ENCODE results near the gene FAM9C. TPM values are rescaled to one million over a fixed set of nuclear protein-coding genes. Genes with fewer than 3 reads are reported as not detected.

The FAM9C gene
- total RNA-seq, 1 donor from 2014 or later = not detected

DNA sequence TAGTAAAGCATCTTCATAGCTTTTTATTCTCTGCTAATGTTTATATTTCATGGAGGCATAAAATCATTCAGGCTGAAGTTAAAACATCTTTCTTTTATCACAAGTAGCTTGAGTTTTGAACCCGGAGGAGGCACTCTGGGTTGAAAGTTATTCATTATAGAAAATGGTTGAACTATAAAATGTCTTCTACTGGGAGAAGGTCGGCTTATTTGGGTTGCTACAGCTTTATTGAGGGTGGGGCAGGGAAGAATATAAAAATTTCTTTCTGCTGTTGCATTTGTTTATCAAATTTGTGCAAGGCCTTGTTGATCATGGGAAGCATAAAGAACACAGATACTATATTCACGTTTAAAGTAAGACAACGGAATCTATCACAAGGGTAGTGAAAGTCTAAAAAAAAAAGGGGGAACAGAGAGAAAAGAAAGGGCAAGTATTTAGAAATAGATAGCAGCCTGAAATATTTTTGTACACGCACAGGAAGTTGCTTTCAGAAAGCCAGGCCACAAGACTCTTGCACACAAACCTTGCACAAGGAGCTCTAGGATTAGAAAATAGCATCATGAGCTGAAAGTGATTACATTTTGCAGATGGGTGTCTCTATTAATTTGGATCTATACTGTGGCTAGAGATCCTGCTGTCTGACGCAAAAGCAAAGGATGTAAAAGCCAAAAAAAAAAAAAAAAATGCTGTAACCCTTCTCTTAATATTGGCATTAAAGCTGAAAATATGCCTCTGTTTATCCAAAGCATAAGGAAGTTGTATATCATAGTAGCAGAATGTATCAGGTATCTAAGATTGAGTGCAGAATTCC lies 37.2 kb upstream of the FAM9C start:
- Mint-ChIP-seq H3K36me3 (ENCODE audit: unreplicated experiment) (no peaks in the 10 kb centered on the region), H3K9me3 (ENCODE audit: unreplicated experiment) (peaks cover 6% of the 10 kb centered on the region), H3K27me3 (ENCODE audit: unreplicated experiment) (no peaks in the 10 kb centered on the region), H3K4me1 (ENCODE audit: unreplicated experiment) (peaks cover 50% of the 10 kb centered on the region), H3K4me3 (ENCODE audit: unreplicated experiment) (no peak overlapping the region), H3K27ac (ENCODE audit: unreplicated experiment) (peak overlapping the region; percentile 15)
- DNase-seq (ENCODE audit: extremely low spot score, unreplicated experiment) = no peak
- TF ChIP-seq, protein P1, sequence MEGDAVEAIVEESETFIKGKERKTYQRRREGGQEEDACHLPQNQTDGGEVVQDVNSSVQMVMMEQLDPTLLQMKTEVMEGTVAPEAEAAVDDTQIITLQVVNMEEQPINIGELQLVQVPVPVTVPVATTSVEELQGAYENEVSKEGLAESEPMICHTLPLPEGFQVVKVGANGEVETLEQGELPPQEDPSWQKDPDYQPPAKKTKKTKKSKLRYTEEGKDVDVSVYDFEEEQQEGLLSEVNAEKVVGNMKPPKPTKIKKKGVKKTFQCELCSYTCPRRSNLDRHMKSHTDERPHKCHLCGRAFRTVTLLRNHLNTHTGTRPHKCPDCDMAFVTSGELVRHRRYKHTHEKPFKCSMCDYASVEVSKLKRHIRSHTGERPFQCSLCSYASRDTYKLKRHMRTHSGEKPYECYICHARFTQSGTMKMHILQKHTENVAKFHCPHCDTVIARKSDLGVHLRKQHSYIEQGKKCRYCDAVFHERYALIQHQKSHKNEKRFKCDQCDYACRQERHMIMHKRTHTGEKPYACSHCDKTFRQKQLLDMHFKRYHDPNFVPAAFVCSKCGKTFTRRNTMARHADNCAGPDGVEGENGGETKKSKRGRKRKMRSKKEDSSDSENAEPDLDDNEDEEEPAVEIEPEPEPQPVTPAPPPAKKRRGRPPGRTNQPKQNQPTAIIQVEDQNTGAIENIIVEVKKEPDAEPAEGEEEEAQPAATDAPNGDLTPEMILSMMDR (IDR thresholded peaks at IDR 0.05) = no peak

DNA sequence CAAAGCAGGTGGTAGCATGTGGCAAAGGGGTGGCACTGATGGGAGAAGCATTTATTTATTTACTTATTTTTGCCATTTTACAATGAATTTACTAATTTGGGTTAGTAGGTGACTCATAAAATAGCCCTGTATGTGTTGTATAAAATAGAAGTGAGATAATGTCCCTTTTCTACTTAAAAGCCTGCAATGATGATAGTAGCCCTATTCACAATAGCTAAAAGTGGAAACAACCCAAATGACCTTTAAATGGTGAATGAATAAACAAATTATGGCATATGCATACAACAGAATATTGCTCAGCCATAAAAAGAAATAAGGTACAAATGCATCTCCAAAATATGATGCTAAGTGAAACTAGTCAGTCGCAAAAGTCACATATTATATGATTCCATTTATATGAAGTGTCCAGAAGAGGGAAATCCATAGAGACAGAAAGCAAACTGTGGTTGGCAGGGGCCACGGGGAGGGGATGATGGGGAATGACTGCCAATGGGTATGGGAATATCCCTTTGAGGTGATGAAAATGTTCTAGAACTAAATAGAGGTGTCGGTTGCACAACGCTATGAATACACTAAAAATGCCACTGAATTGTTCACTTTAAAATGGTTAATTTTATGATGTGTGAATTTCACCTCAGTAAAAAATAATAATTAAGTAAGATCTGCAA lies 35.8 kb upstream of the FAM9C start:
- peaks cover 52% of the 10 kb centered on the region for H3K4me1 Mint-ChIP-seq (ENCODE audit: unreplicated experiment)
- TF ChIP-seq, protein P1 (IDR thresholded peaks at IDR 0.05) = no peak
- H3K9me3 Mint-ChIP-seq (ENCODE audit: unreplicated experiment) = peaks cover 6% of the 10 kb centered on the region
- H3K27ac Mint-ChIP-seq (ENCODE audit: unreplicated experiment) = peak overlapping the region; percentile 98
- H3K27me3 Mint-ChIP-seq (ENCODE audit: unreplicated experiment) = no peaks in the 10 kb centered on the region
- no peak overlapping the region for H3K4me3 Mint-ChIP-seq (ENCODE audit: unreplicated experiment)
- no peak for DNase-seq (ENCODE audit: extremely low spot score, unreplicated experiment)
- H3K36me3 Mint-ChIP-seq (ENCODE audit: unreplicated experiment) = no peaks in the 10 kb centered on the region

DNA sequence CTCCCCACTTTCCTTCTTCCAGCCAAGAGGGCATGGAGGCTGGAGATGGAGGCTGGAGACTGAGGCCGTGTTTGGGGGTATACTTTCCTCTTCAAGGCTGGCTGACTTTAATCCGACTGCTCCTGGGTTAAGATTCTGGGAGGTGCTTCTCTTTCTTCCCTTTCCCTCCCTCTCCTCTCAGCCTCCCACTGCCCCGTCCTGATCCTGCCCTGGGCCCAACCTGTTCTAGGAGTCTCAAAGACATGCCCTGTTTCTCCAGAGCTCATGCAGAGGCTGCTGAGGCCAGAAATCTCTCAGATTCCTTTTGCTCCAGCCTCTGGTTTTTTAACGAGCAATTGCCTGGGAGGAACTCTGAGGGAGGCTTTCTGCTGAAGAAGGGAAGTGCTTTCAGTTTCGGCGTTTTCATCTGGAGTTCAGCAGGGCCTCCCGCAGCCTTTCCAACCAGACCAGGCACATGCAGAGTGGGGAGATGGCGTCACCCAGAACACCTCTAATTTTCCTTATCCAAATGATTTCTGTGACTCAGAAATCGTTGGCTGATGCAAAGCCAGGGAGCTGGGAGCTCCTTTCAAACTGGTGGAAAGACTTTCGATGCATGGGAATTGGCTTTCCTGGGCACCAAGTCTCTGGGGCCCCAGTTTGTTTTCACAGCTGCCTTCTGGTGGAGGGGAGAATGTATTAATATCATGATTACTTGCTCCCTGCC lies 34.5 kb upstream of the FAM9C start:
- DNase-seq (ENCODE audit: extremely low spot score, unreplicated experiment) = peak; percentile 87
- peaks cover 52% of the 10 kb centered on the region for H3K4me1 Mint-ChIP-seq (ENCODE audit: unreplicated experiment)
- no peaks in the 10 kb centered on the region for H3K36me3 Mint-ChIP-seq (ENCODE audit: unreplicated experiment)
- H3K27ac Mint-ChIP-seq (ENCODE audit: unreplicated experiment) = peak overlapping the region; percentile 98
- H3K4me3 Mint-ChIP-seq (ENCODE audit: unreplicated experiment) = peak overlapping the region; percentile 70
- no peaks in the 10 kb centered on the region for H3K27me3 Mint-ChIP-seq (ENCODE audit: unreplicated experiment)
- TF ChIP-seq, protein P1 (IDR thresholded peaks at IDR 0.05) = peak; percentile 16
- peaks cover 6% of the 10 kb centered on the region for H3K9me3 Mint-ChIP-seq (ENCODE audit: unreplicated experiment)

DNA sequence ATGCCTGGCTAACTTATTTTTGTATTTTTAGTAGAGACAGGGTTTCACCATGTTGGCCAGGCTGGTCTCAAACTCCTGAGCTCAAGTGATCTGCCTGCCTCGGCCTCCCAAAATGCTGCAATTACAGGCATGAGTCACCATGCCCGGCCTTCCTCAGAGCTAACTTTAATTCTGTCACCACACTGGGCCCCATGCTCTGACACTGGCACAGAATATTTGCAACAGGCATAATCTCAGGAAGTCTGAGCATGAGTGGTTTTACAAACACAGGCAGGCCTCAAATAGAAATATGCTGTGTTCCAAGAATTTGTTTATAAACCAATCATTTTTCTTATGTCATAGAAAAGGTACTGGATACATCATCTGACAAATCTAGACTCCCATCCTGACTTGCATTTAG lies 32.7 kb upstream of the FAM9C start:
- Mint-ChIP-seq H3K4me3 (ENCODE audit: unreplicated experiment) (no peak overlapping the region), H3K36me3 (ENCODE audit: unreplicated experiment) (no peaks in the 10 kb centered on the region), H3K4me1 (ENCODE audit: unreplicated experiment) (peaks cover 47% of the 10 kb centered on the region), H3K9me3 (ENCODE audit: unreplicated experiment) (peaks cover 6% of the 10 kb centered on the region), H3K27me3 (ENCODE audit: unreplicated experiment) (no peaks in the 10 kb centered on the region), H3K27ac (ENCODE audit: unreplicated experiment) (peak overlapping the region; percentile 18)
- TF ChIP-seq, protein P1 (IDR thresholded peaks at IDR 0.05) = no peak
- no peak for DNase-seq (ENCODE audit: extremely low spot score, unreplicated experiment)

Data from osteocyte (in vitro differentiated cells).